ENCODE measurements around the gene POMT2.
A peak's percentile ranks its signal among the peaks of the same experiment; 100 is the strongest.
"Not testable (repeated sequence)": the region's sequence is repeated elsewhere in the genome, so short reads cannot be mapped to it uniquely, and the experiment has no call there.

Gene POMT2

DNA sequence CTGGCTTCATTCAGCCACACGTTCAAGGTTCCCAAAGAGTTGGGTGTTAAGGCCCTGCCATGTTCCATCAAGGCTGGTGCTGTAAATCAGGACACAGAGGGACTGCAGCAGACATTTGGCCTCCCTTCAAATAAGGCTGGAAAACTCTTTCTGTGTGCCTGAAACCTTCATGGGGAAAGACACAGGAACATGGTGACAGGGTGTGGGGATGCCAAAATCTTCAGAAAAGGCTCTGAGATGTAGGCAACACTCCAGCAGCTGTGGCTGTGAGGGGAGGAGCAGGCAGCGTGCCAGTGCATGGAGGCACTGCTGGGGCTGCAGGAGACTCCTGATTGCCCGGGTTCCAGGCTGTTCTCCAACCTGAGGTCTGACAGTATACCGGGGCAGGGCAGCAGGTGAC is 15.0 kb downstream of the POMT2 start:
- DNase-seq = peak in 9 of 10 donors; percentile 52 to 94 (median 62)
- intact Hi-C loops (cut with DNase I) = no loop called here

- intact Hi-C loops (cut with DNase I) = loop anchor here (5.0 kb wide), 1 partner anchor 151 kb away; no protein-coding TSS in a partner anchor
- peak in 1 of 10 donors; percentile 40 for DNase-seq
These were observed 17.1 kb downstream of the POMT2 start for GRCh38 chr14:77303417-77304156.

GRCh38 chr14:77302926-77303325 is 17.8 kb downstream of the POMT2 start:
- peak in 1 of 10 donors; percentile 19 for DNase-seq
- intact Hi-C loops (cut with DNase I) = loop anchor here (5.0 kb wide), 1 partner anchor 151 kb away; no protein-coding TSS in a partner anchor

GRCh38 chr14:77301103-77301502 is 19.6 kb downstream of the POMT2 start:
- DNase-seq = peak; percentile 62 to 97 (median 91)
- intact Hi-C loops (cut with DNase I) = loop anchor here (1.0 to 5.0 kb wide), 2 partner anchors 15 to 149 kb away; no protein-coding TSS in a partner anchor

GRCh38 chr14:77299771-77300170 is 20.9 kb downstream of the POMT2 start:
- intact Hi-C loops (cut with DNase I) = loop anchor here (5.0 kb wide), 1 partner anchor 147 kb away; no protein-coding TSS in a partner anchor
- DNase-seq = peak in 1 of 10 donors; percentile 17

DNA sequence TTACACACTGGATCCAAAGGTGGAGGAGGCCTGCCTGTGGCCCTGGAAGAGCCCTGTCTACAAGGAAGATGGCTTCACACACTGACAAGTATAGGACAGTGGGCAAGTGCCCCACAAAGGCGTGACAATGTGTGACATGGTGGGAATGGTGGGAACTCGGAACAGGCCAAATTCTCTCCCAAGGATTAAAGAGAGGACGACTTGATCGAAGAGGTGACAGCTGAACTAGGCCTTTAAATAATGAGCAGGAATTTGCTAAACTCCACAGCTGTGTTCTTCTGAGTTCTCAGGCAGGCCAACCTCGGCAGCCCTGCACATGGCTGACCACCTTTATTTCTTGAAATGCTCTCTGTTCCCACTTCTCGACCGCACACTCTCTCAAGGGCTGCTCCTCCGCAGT is 23.8 kb downstream of the POMT2 start:
- intact Hi-C loops (cut with DNase I) = no loop called here
- peak in 1 of 10 donors; percentile 37 for DNase-seq

DNA sequence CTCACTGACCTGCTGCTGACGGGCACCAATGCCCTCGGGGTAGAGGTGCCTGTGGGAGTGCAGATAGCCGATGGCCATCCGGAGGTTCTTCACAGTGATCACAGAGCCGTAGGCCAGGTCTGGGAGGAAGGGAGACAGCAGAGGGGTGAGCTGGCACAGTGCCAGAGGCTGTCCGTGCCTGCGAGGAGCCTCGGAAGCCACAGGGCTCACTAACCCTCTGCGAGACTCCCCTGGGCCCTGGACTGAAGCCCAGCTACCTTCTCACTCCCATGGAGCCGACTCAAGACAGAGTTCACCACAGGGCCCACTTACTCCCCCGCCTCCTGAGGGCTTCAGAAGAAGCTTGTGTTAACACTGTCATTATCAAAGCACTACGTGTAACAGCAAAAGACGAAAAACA is 24.5 kb downstream of the POMT2 start:
- intact Hi-C loops (cut with DNase I) = no loop called here
- DNase-seq = peak in 1 of 10 donors; percentile 85

- intact Hi-C loops (cut with DNase I) = no loop called here
- no peak for DNase-seq
These were observed 30.0 kb downstream of the POMT2 start for GRCh38 chr14:77290705-77291104.

DNA sequence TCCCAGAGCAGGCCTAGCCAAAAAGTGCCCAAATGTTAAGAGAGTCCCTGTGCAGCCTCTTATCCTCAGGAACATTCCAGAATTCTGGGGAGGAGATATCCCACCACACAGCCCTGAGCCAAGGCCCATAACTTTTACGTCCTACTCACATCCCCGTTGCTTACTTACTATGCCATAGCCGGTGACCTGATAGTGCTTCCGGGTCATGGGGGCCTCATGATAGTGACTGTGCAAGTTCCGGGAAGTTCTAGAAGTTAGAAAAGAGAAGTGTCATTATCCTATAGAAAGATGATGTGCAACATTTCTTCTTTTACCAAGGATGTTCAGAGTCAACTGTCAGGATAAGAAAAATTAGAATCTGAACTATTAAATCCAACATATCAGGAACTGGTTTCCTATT is 34.1 kb downstream of the POMT2 start:
- DNase-seq = no peak
- intact Hi-C loops (cut with DNase I) = no loop called here

GRCh38 chr14:77284466-77284865 is 36.2 kb downstream of the POMT2 start:
- DNase-seq = peak in 7 of 10 donors; percentile 38 to 90 (median 56)
- intact Hi-C loops (cut with DNase I) = no loop called here

DNA sequence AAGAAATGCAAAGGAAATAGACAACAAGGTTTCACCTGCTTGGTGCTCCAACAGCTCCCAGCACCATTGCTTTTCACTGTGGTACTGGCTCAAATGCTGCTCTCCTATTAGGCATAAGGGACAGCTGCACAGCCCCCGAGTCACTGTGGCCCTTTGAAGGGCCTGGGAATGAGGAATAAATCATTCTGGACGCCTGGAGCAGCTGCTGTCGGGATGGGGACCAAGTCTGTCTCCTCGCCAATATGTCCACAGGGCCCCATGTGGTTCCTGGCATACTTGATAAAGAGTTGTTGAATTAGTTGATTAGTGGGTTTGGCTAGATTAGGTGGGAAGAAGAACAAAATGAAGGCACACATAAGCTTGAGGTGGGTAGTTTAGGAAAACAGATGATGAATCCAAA is 36.6 kb downstream of the POMT2 start:
- no peak for DNase-seq
- intact Hi-C loops (cut with DNase I) = no loop called here

DNA sequence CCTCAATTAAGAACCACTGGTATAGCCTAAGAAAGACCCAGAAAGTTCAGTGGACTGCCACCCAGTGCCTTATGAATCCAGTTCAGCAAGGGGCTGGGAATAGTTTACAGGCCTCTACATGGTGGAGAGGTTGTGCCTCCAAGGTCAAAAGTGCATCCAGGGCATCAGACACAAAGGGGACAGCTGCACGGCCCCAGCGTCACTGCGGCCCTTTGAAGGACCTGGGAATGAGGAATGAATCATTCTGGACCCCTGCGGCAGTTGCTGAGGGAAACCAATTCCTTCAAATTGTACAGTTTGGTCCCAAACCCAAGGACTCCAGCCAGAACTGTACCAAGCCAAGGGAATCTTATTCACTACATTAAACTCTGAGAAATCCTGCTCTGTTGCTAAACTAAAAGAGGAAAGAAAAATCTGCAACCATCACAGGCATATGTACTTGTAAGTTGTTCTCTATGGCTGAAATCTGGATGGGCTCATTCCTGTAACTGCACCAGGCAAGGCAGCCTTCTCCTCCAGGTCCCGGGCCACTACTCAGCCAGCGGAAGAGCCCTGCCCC is 38.8 kb downstream of the POMT2 start:
- DNase-seq = peak in 1 of 10 donors; percentile 59
- intact Hi-C loops (cut with DNase I) = no loop called here

DNA sequence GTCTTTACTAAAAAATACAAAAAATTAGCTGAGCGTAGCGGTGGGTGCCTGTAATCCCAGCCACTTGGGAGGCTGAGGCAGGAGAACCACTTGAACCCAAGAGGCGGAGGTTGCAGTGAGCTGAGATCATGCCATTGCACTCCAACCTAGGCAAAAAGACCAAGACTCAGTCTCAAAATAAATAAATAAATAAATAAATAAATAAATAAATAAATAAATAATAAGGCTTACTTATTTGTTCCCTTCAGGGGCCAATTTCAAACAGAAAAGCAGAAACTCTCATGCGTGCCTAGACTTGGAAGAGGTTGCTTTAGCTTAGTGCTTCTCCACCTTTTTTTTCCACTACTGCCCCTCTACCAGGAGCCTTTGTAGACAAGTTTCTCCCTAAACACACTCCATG is 39.8 kb downstream of the POMT2 start:
- intact Hi-C loops (cut with DNase I); DNase-seq: not testable (repeated sequence)

- intact Hi-C loops (cut with DNase I) = no loop called here
- peak in 1 of 10 donors; percentile 60 for DNase-seq
These were observed 41.0 kb downstream of the POMT2 start for GRCh38 chr14:77279719-77280118.

GRCh38 chr14:77278461-77279230 is 42.0 kb downstream of the POMT2 start:
- DNase-seq = peak in 1 of 10 donors; percentile 63
- intact Hi-C loops (cut with DNase I) = no loop called here

- intact Hi-C loops (cut with DNase I) = no loop called here
- DNase-seq = peak in 2 of 10 donors; percentile 59 to 66
These were observed 43.7 kb downstream of the POMT2 start for GRCh38 chr14:77276959-77277358.

- intact Hi-C loops (cut with DNase I) = no loop called here
- peak in 2 of 10 donors; percentile 65 to 72 for DNase-seq
These were observed 44.3 kb downstream of the POMT2 start for GRCh38 chr14:77276295-77276935.

GRCh38 chr14:77275601-77276017 is 45.1 kb downstream of the POMT2 start:
- intact Hi-C loops (cut with DNase I) = no loop called here
- DNase-seq = peak in 2 of 10 donors; percentile 73 to 76

- intact Hi-C loops (cut with DNase I) = no loop called here
- DNase-seq = peak in 2 of 10 donors; percentile 30 to 81
These were observed 45.6 kb downstream of the POMT2 start for GRCh38 chr14:77275041-77275580.

- no peak for DNase-seq
- intact Hi-C loops (cut with DNase I) = no loop called here
These were observed 46.9 kb downstream of the POMT2 start for GRCh38 chr14:77273796-77274195.
